ENCODE data around the gene GLCCI1. TPM values are rescaled to one million over a fixed set of nuclear protein-coding genes. Genes with fewer than 3 reads are reported as not detected.

GLCCI1 gene
- total and polyA plus RNA-seq, 4 donors, result 1.4 to 5.9 (median 4.3) TPM

- Histone ChIP-seq H3K9ac (ENCODE audit: low read depth in 1 of 2, low read length in 2 of 2) (no peak overlapping the region), H3K36me3 (ENCODE audit: control insufficient read depth in 4 of 4, insufficient read depth in 3 of 4, low read depth in 1 of 4, low read length in 3 of 4) (no peaks in the 10 kb centered on the region), H3K4me3 (ENCODE audit: low read depth in 1 of 3, low read length in 3 of 3) (no peak overlapping the region), H3K27me3 (ENCODE audit: control insufficient read depth in 4 of 4, insufficient read depth in 4 of 4, low read length in 3 of 4) (no peaks in the 10 kb centered on the region), H3K9me3 (ENCODE audit: control insufficient read depth in 4 of 4, low read length in 3 of 4) (no peaks in the 10 kb centered on the region), H3K27ac (ENCODE audit: low read depth in 1 of 2, low read length in 2 of 2) (no peak overlapping the region), H3K4me1 (ENCODE audit: control insufficient read depth in 4 of 4, insufficient read depth in 4 of 4, low read length in 3 of 4) (no peaks in the 10 kb centered on the region)
- WGBS, result 94% methylated on average over 2 of the region's 2 CpGs
- DNase-seq (ENCODE audit: low spot score), result no peak
- TF ChIP-seq SP1 (IDR thresholded peaks at IDR 0.05) (no peak), REST (IDR thresholded peaks at IDR 0.05) (peak; percentile 68)
Observed at GRCh38 chr7:8117195-8117594, 148.6 kb downstream of the GLCCI1 start.

- no peaks in the 10 kb centered on the region for H3K9me3 ChIP-seq (ENCODE audit: control insufficient read depth in 4 of 4, low read length in 3 of 4)
- H3K27me3 ChIP-seq (ENCODE audit: control insufficient read depth in 4 of 4, insufficient read depth in 4 of 4, low read length in 3 of 4), result no peaks in the 10 kb centered on the region
- H3K36me3 ChIP-seq (ENCODE audit: control insufficient read depth in 4 of 4, insufficient read depth in 3 of 4, low read depth in 1 of 4, low read length in 3 of 4), result no peaks in the 10 kb centered on the region
- 92% methylated on average over 8 of the region's 8 CpGs for WGBS
- H3K4me3 ChIP-seq (ENCODE audit: low read depth in 1 of 3, low read length in 3 of 3), result no peak overlapping the region
- no peak overlapping the region for H3K27ac ChIP-seq (ENCODE audit: low read depth in 1 of 2, low read length in 2 of 2)
- TF ChIP-seq TAF1 (conservative IDR thresholded peaks at IDR 0.05), result no peak
- no peak for TF ChIP-seq REST (IDR thresholded peaks at IDR 0.05)
- TF ChIP-seq SP1 (IDR thresholded peaks at IDR 0.05), result no peak
- no peak for TF ChIP-seq JUND (IDR thresholded peaks at IDR 0.05)
- TF ChIP-seq RXRA (IDR thresholded peaks at IDR 0.05), result no peak
- no peak for TF ChIP-seq FOXA2 (IDR thresholded peaks at IDR 0.05)
- TF ChIP-seq NR2F2 (IDR thresholded peaks at IDR 0.05), result no peak
- TF ChIP-seq CTCF (IDR thresholded peaks at IDR 0.05; ENCODE audit: low read depth, low read length, missing input control), result no peak
- TF ChIP-seq RAD21 (IDR thresholded peaks at IDR 0.05), result no peak
- TF ChIP-seq GABPA (IDR thresholded peaks at IDR 0.05 in 1 of 2, conservative IDR thresholded peaks at IDR 0.05 in 1 of 2), result no peak
- no peak for TF ChIP-seq ATF3 (IDR thresholded peaks at IDR 0.05)
- TF ChIP-seq HNF4A (conservative IDR thresholded peaks at IDR 0.05), result no peak
- no peak for TF ChIP-seq ZBTB33 (IDR thresholded peaks at IDR 0.05)
- no peak for TF ChIP-seq HNF4G (IDR thresholded peaks at IDR 0.05)
- TF ChIP-seq EGR1 (IDR thresholded peaks at IDR 0.05; ENCODE audit: low read depth in 2 of 2), result no peak
- no peak for TF ChIP-seq YY1 (IDR thresholded peaks at IDR 0.05)
- no peak for TF ChIP-seq MAX (IDR thresholded peaks at IDR 0.05)
- TF ChIP-seq FOXA1 (IDR thresholded peaks at IDR 0.05), result no peak
- no peaks in the 10 kb centered on the region for H3K4me1 ChIP-seq (ENCODE audit: control insufficient read depth in 4 of 4, insufficient read depth in 4 of 4, low read length in 3 of 4)
- H3K9ac ChIP-seq (ENCODE audit: low read depth in 1 of 2, low read length in 2 of 2), result no peak overlapping the region
- DNase-seq (ENCODE audit: low spot score), result no peak
Observed at GRCh38 chr7:8119262-8119661, 150.7 kb downstream of the GLCCI1 start.

All from liver (tissue), 9 donors.